Measurements from ENCODE around the gene ELMO1. TPM values are rescaled to one million over a fixed set of nuclear protein-coding genes. Genes with fewer than 3 reads are reported as not detected.

ELMO1 gene
- total and polyA plus RNA-seq, 10 of the 15 experiments (the other 5 are each of a cell fraction or from before 2014, with no cell fraction given) = 22.6 to 85.9 (median 56.6) TPM

DNA sequence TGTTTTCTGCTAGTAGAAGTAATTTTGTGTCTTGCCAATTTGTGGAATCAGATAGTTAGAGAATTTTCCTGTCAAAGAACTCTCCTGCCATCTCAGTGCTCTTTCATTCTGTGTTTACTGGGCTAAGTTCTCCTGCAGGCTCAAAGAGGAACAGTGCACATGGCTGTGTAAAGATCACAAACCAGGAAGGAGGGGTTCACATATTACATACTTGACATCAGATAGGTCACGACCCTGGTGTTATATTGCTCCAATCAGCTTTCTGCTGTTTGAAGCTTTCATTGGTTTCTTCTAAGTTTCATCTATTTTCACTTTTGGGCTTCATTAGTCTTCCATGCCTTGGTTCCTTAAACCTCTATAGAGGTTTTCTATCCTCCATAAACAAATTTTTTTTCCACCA is 13.5 kb upstream of the ELMO1 start (continued):
- TF ChIP-seq CHD1 (IDR thresholded peaks at IDR 0.05; ENCODE audit: low read depth, low read length) = no peak

DNA sequence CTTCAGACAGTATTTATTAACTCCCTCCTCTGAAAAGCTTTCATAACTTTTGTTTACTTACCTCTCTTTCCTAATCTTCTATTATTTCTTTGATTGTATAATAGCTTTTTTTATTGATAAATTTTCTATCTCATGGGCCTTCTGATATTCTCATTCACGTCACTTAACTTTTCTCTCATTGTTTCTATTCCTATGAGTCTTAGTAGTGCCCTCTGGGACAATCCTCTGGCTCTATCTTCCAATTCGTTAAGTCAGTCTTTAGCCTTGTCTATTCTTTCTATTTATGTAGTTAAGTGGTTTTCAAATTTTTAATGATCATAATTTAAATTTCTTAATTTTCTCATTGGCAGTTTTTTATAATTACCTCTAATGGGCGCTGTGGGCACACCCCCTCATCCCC is 6.4 kb upstream of the ELMO1 start:
- no TSS peak for BruUV-seq (replicated peaks)
- no peak for TF ChIP-seq RAD21 (IDR thresholded peaks at IDR 0.05; ENCODE audit: insufficient read depth, low read depth, low read length)
- no peak for TF ChIP-seq POLR2A (IDR thresholded peaks at IDR 0.05; ENCODE audit: low read depth, low read length)
- no peak for TF ChIP-seq NRF1 (conservative IDR thresholded peaks at IDR 0.05; ENCODE audit: low read depth, low read length)
- no peak for TF ChIP-seq RELA (IDR thresholded peaks at IDR 0.05; ENCODE audit: borderline replicate concordance, partially characterized antibody)
- TF ChIP-seq E2F4 (IDR thresholded peaks at IDR 0.05; ENCODE audit: low read depth, low read length) = no peak
- TF ChIP-seq CREM (IDR thresholded peaks at IDR 0.05; ENCODE audit: low read depth) = no peak
- no peak for TF ChIP-seq TCF3 (IDR thresholded peaks at IDR 0.05; ENCODE audit: borderline replicate concordance, insufficient read depth, low read depth, low read length)
- no peak for TF ChIP-seq RB1 (IDR thresholded peaks at IDR 0.05; ENCODE audit: borderline replicate concordance)
- no peak for TF ChIP-seq PML (IDR thresholded peaks at IDR 0.05; ENCODE audit: low read length)
- no peak for TF ChIP-seq STAT3 (IDR thresholded peaks at IDR 0.05; ENCODE audit: low read depth, low read length)
- TF ChIP-seq IRF5 (IDR thresholded peaks at IDR 0.05; ENCODE audit: borderline replicate concordance) = no peak
- no peak for TF ChIP-seq PBX3 (IDR thresholded peaks at IDR 0.05; ENCODE audit: insufficient replicate concordance, low read depth, low read length)
- TF ChIP-seq NFXL1 (IDR thresholded peaks at IDR 0.05; ENCODE audit: borderline replicate concordance) = no peak
- TF ChIP-seq ZNF622 (IDR thresholded peaks at IDR 0.05) = no peak
- TF ChIP-seq BACH1 (IDR thresholded peaks at IDR 0.05; ENCODE audit: borderline replicate concordance) = no peak
- in situ Hi-C loops (cut with MboI) = no loop called here
- ChIA-PET SMC1A (ENCODE audit: uncharacterized antibody, unreplicated experiment) (interaction anchor here (0.5 to 1.2 kb wide), 4 partner anchors 20 to 379 kb away, joined by 3 read pairs; no protein-coding TSS in a partner anchor), CTCF (no interaction called here), POLR2A (no interaction called here), RAD21 (ENCODE audit: unreplicated experiment) (no interaction called here)
- 2% methylated on average over 3 of the region's 3 CpGs for WGBS (ENCODE audit: insufficient coverage, insufficient replicate concordance, low lambda C conversion rate, missing lambda C conversion rate)
- DNase-seq (ENCODE audit: low read depth, low spot score) (no peak), ATAC-seq (no peak), FAIRE-seq (no peak)
- Histone ChIP-seq H3K9me3 (replicated peaks; ENCODE audit: control insufficient read depth, insufficient read depth, low read length) (no peaks in the 10 kb centered on the region), H3K36me3 (ENCODE audit: control insufficient read depth in 2 of 2, insufficient read depth in 2 of 2, low read length in 1 of 2) (no peaks in the 10 kb centered on the region), H3K27me3 (replicated peaks in 1 of 2; ENCODE audit: control insufficient read depth in 2 of 2, insufficient read depth in 2 of 2, low read length in 1 of 2) (no peaks in the 10 kb centered on the region), H3K27ac (ENCODE audit: control insufficient read depth, insufficient read depth) (no peak overlapping the region), H3K4me1 (ENCODE audit: control insufficient read depth, insufficient read depth, low read length) (no peaks in the 10 kb centered on the region), H2AFZ (ENCODE audit: control insufficient read depth, low read depth, low read length) (no peak overlapping the region), H3K79me2 (ENCODE audit: control insufficient read depth, insufficient read depth, low read length) (no peaks in the 10 kb centered on the region), H4K20me1 (ENCODE audit: control insufficient read depth, insufficient read depth) (no peaks in the 10 kb centered on the region), H3K4me2 (ENCODE audit: control insufficient read depth, insufficient read depth) (no peak overlapping the region), H3K4me3 (no peak overlapping the region), H3K9ac (ENCODE audit: control insufficient read depth, insufficient read depth, low read length) (no peak overlapping the region)
- intact Hi-C loops (cut with micrococcal nuclease; ENCODE audit: unreplicated experiment) = no loop called here

All from GM12878 (cell line).